Neuronal stem cell (in vitro differentiated cells): Measurements from ENCODE around the gene RELA.
"Not testable (repeated sequence)": the region's sequence is repeated elsewhere in the genome, so short reads cannot be mapped to it uniquely, and the experiment has no call there.

ENCODE experiments used
- DNase-seq: peaks from one replicate; pipeline ENCODE4 v3.0.0-alpha.2; 2013; ENCODE audit warnings: low spot score
- H2AFZ ChIP-seq: one replicate; pipeline ENCODE4 v1.6.1; 2013; ENCODE audit warnings: mild to moderate bottlenecking, low read length, inconsistent platforms
- H2AK5ac ChIP-seq: 2 replicates; pipeline ENCODE4 v1.6.1; 2013; ENCODE audit warnings: low read depth, mild to moderate bottlenecking, inconsistent platforms, low read length, moderate library complexity, mixed read lengths
- H2BK120ac ChIP-seq: 2 replicates; pipeline ENCODE4 v1.6.1; 2013; ENCODE audit warnings: low read depth, mild to moderate bottlenecking, inconsistent platforms, low read length, moderate library complexity, mixed read lengths
- H2BK12ac ChIP-seq: one replicate; pipeline ENCODE4 v1.6.1; 2013; ENCODE audit warnings: low read length, inconsistent platforms
- H2BK15ac ChIP-seq: 2 replicates; pipeline ENCODE4 v1.6.1; 2013; ENCODE audit warnings: mild to moderate bottlenecking, low read length, inconsistent platforms, mixed read lengths
- H2BK5ac ChIP-seq: one replicate; pipeline ENCODE4 v1.6.1; 2013; ENCODE audit warnings: inconsistent platforms, mild to moderate bottlenecking, low read length, moderate library complexity
- H3K14ac ChIP-seq: one replicate; pipeline ENCODE4 v1.6.1; 2013; ENCODE audit warnings: low read length, inconsistent platforms
- H3K18ac ChIP-seq: 2 replicates; pipeline ENCODE4 v1.6.1; 2013; ENCODE audit warnings: low read length, inconsistent platforms
- H3K23ac ChIP-seq: 2 replicates; pipeline ENCODE4 v1.6.1; 2013; ENCODE audit warnings: low read depth, mild to moderate bottlenecking, mixed read lengths, low read length, inconsistent platforms; ENCODE audit not compliant: poor library complexity
- H3K27ac ChIP-seq: replicated peaks from 3 replicates; pipeline ENCODE4 v1.5.1; 2013; ENCODE audit warnings: low read length, inconsistent platforms
- H3K27me3 ChIP-seq, 3 experiments: 2 replicates each; pipeline ENCODE4 v1.6.1; 2013; ENCODE audit warnings: low read length in 3 of 3, mild to moderate bottlenecking in 2 of 3, inconsistent platforms in 1 of 3, low read depth in 1 of 3, mixed read lengths in 1 of 3, moderate library complexity in 1 of 3; ENCODE audit not compliant: control insufficient read depth in 3 of 3, insufficient read depth in 3 of 3
- H3K36me3 ChIP-seq, 2 donors: replicated peaks in 1 of 2; 2 replicates each; pipeline ENCODE4 v1.6.1; 2013; ENCODE audit warnings: low read length in 2 of 2; ENCODE audit not compliant: control insufficient read depth in 2 of 2, insufficient read depth in 2 of 2
- H3K4ac ChIP-seq: 2 replicates; pipeline ENCODE4 v1.6.1; 2013; ENCODE audit warnings: inconsistent platforms, mild to moderate bottlenecking, low read length, moderate library complexity
- H3K4me1 ChIP-seq, 2 donors: 1 replicate in 1 of 2; 2 replicates in 1 of 2; pipeline ENCODE4 v1.6.1; 2013; ENCODE audit warnings: low read length in 2 of 2, low read depth in 1 of 2; ENCODE audit not compliant: control insufficient read depth in 2 of 2, insufficient read depth in 1 of 2
- H3K4me2 ChIP-seq: one replicate; pipeline ENCODE4 v1.6.1; 2013; ENCODE audit warnings: mild to moderate bottlenecking, low read length, inconsistent platforms; ENCODE audit not compliant: insufficient read depth, poor library complexity, severe bottlenecking
- H3K4me3 ChIP-seq, 2 donors: 2 replicates each; pipeline ENCODE4 v1.5.1; 2013; ENCODE audit warnings: low read length in 2 of 2, mild to moderate bottlenecking in 2 of 2, inconsistent platforms in 1 of 2, moderate library complexity in 1 of 2
- H3K79me1 ChIP-seq: one replicate; pipeline ENCODE4 v1.6.1; 2013; ENCODE audit warnings: low read depth, mild to moderate bottlenecking, inconsistent platforms, low read length, moderate library complexity
- H3K9ac ChIP-seq: one replicate; pipeline ENCODE4 v1.6.1; 2013; ENCODE audit warnings: mild to moderate bottlenecking, low read depth, low read length, inconsistent platforms; ENCODE audit not compliant: poor library complexity
- H3K9me3 ChIP-seq, 2 donors: replicated peaks in 1 of 2; 2 replicates each; pipeline versions ENCODE3 to v1.6.1; 2013; ENCODE audit warnings: low read length in 2 of 2, mild to moderate bottlenecking in 2 of 2, inconsistent platforms in 1 of 2, low read depth in 1 of 2, mixed read lengths in 1 of 2, moderate library complexity in 1 of 2; ENCODE audit not compliant: control insufficient read depth in 2 of 2, insufficient read depth in 1 of 2
- H4K8ac ChIP-seq: one replicate; pipeline ENCODE4 v1.6.1; 2013; ENCODE audit warnings: low read depth, mild to moderate bottlenecking, inconsistent platforms, low read length, moderate library complexity
- H4K91ac ChIP-seq: one replicate; pipeline ENCODE4 v1.6.1; 2013; ENCODE audit warnings: low read length, low read depth, mild to moderate bottlenecking, inconsistent platforms; ENCODE audit not compliant: poor library complexity
- WGBS, 2 donors: extraction: QIAGEN DNeasy Blood & Tissue Kit; methylation state at CpG; one replicate each; pipeline ENCODE4 v1.1.7; 2013; ENCODE audit warnings: missing lambda C conversion rate in 2 of 2, mixed read lengths in 1 of 2; ENCODE audit not compliant: insufficient read length in 2 of 2, insufficient replicate concordance in 1 of 2; ENCODE audit errors: extremely low coverage in 2 of 2; 5-methylcytosine and 5-hydroxymethylcytosine counted together

Gene RELA

GRCh38 chr11:65640483-65641296 is 22.0 kb downstream of the RELA start:
- H3K27me3 ChIP-seq, result peaks cover 0 to 3% (median 0%) of the 10 kb centered on the region in 3 experiments
- no peak overlapping the region for H3K4me2 ChIP-seq
- H3K14ac ChIP-seq, result peak overlapping the region; percentile 8
- H2BK12ac ChIP-seq, result peak overlapping the region; percentile 41
- H2AFZ ChIP-seq, result no peak overlapping the region
- H3K9ac ChIP-seq, result no peak overlapping the region
- no peak overlapping the region for H3K4me3 ChIP-seq
- no CpG with 5 or more reads among the region's 35 CpGs for WGBS, 2 donors
- no peak overlapping the region for H2BK120ac ChIP-seq
- no peak overlapping the region for H3K4ac ChIP-seq
- H3K4me1 ChIP-seq, result peaks cover 16 to 25% of the 10 kb centered on the region in 2 donors
- H3K79me1 ChIP-seq, result peaks cover 7% of the 10 kb centered on the region
- peaks cover 13 to 35% of the 10 kb centered on the region in 2 donors for H3K36me3 ChIP-seq
- H3K27ac ChIP-seq, result no peak overlapping the region
- H3K9me3 ChIP-seq, result no peaks in the 10 kb centered on the region
- H2BK15ac ChIP-seq, result peak overlapping the region; percentile 30
- DNase-seq, result no peak
- H3K23ac ChIP-seq, result peak overlapping the region; percentile 57
- H2BK5ac ChIP-seq, result no peak overlapping the region
- no peak overlapping the region for H4K91ac ChIP-seq
- no peak overlapping the region for H4K8ac ChIP-seq
- H3K18ac ChIP-seq, result no peak overlapping the region
- H2AK5ac ChIP-seq, result peak overlapping the region; percentile 89

GRCh38 chr11:65639623-65640482 is 22.9 kb downstream of the RELA start:
- H3K9ac ChIP-seq, result no peak overlapping the region
- H2BK120ac ChIP-seq, result no peak overlapping the region
- no peak overlapping the region for H3K4ac ChIP-seq
- peaks cover 0 to 1% of the 10 kb centered on the region in 2 donors for H3K9me3 ChIP-seq
- no peak overlapping the region for H3K14ac ChIP-seq
- H3K4me1 ChIP-seq, result peaks cover 16 to 25% of the 10 kb centered on the region in 2 donors
- no CpG with 5 or more reads among the region's 8 CpGs for WGBS, 2 donors
- peaks cover 0 to 3% (median 0%) of the 10 kb centered on the region in 3 experiments for H3K27me3 ChIP-seq
- H2BK5ac ChIP-seq, result no peak overlapping the region
- no peak overlapping the region for H3K18ac ChIP-seq
- peaks cover 10% of the 10 kb centered on the region for H3K79me1 ChIP-seq
- H2BK12ac ChIP-seq, result no peak overlapping the region
- peak overlapping the region; percentile 89 for H2AK5ac ChIP-seq
- H3K36me3 ChIP-seq, result peaks cover 22 to 42% of the 10 kb centered on the region in 2 donors
- no peak overlapping the region for H3K27ac ChIP-seq
- no peak overlapping the region for H2BK15ac ChIP-seq
- no peak overlapping the region for H3K4me2 ChIP-seq
- DNase-seq, result no peak
- no peak overlapping the region for H2AFZ ChIP-seq
- no peak overlapping the region for H3K4me3 ChIP-seq
- no peak overlapping the region for H4K91ac ChIP-seq
- H3K23ac ChIP-seq, result no peak overlapping the region
- no peak overlapping the region for H4K8ac ChIP-seq

GRCh38 chr11:65639228-65639597 is 23.5 kb downstream of the RELA start:
- H2AK5ac ChIP-seq, result peak overlapping the region; percentile 68
- H4K8ac ChIP-seq, H3K9ac ChIP-seq, H2AFZ ChIP-seq, H3K4me3 ChIP-seq, H3K27ac ChIP-seq, H3K4ac ChIP-seq, H3K9me3 ChIP-seq, H3K27me3 ChIP-seq, H2BK120ac ChIP-seq, H2BK15ac ChIP-seq, DNase-seq, H3K4me2 ChIP-seq, H3K18ac ChIP-seq, H3K14ac ChIP-seq, H4K91ac ChIP-seq, H2BK12ac ChIP-seq, H3K23ac ChIP-seq, H2BK5ac ChIP-seq: not testable (repeated sequence)
- no CpG with 5 or more reads among the region's 9 CpGs for WGBS, 2 donors
- peaks cover 28 to 45% of the 10 kb centered on the region in 2 donors for H3K36me3 ChIP-seq
- peaks cover 16 to 25% of the 10 kb centered on the region in 2 donors for H3K4me1 ChIP-seq
- peaks cover 11% of the 10 kb centered on the region for H3K79me1 ChIP-seq
